GM18909 (cell line): Measurements from ENCODE around the gene MSGN1.

Experiments used
- ATAC-seq: cut with Tn5 transposase; IDR thresholded peaks from one replicate; pipeline ENCODE4 v1.9.1; 2021; ENCODE audit warnings: mild to moderate bottlenecking; ENCODE audit not compliant: unreplicated experiment, poor library complexity

The MSGN1 gene, protein sequence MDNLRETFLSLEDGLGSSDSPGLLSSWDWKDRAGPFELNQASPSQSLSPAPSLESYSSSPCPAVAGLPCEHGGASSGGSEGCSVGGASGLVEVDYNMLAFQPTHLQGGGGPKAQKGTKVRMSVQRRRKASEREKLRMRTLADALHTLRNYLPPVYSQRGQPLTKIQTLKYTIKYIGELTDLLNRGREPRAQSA

DNA sequence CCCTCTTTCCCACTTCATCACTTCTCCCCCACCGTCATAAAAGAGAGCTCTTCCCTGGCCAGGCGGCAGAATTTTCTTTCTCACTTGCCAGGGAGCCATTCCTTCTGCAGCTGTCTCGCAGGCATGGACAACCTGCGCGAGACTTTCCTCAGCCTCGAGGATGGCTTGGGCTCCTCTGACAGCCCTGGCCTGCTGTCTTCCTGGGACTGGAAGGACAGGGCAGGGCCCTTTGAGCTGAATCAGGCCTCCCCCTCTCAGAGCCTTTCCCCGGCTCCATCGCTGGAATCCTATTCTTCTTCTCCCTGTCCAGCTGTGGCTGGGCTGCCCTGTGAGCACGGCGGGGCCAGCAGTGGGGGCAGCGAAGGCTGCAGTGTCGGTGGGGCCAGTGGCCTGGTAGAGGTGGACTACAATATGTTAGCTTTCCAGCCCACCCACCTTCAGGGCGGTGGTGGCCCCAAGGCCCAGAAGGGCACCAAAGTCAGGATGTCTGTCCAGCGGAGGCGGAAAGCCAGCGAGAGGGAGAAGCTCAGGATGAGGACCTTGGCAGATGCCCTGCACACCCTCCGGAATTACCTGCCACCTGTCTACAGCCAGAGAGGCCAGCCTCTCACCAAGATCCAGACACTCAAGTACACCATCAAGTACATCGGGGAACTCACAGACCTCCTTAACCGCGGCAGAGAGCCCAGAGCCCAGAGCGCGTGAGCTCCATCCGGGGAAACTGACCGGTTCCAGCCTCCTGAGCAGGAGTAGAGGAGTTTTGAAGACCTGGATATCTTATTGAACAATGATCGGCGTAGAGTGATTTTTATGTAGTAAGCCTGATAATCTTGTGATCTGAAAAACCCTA, at the start of gene MSGN1:
TSS of gene MSGN1 (plus strand) at position 65 of the 850 bp plus-strand sequence. CDS start at position 124, 59 bp downstream.
- ATAC-seq = no peak

DNA sequence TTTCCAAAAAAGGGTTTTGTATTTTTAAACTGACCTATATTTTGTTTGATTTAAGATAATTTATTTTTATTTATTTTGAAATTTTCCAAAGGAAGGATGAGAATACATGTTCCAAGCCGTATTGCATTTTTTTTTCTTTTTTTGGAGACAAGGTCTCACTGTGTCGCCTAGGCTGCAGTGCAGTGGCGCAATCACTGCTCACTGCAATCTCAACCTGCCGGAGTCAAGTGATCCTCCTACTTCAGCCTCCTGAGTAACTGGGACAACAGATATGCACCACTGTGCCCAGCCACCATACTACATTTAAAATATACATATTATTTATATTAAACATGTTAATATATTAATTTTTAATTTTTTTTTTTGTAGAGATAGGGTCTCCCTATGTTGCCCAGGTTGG, 47.4 kb upstream of the MSGN1 start:
- no peak for ATAC-seq

DNA sequence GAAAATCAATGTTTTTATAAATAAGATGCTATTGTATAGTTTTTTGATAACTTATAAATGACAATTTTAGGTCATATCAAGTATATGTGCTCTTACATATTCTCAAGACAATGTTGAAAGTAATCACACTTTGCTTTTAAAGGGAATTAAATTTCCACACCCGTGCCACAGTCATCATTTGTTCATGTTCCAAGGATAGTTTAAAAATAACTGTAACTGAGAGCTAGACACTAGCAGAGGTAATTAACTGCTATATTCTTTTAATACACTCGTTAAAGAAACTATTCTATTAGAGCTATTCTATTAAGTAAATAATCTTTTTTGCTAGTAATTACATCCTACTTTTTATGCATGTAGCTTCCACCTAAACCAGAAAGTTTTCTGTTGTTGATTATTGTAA, 44.3 kb upstream of the MSGN1 start:
- ATAC-seq = no peak

DNA sequence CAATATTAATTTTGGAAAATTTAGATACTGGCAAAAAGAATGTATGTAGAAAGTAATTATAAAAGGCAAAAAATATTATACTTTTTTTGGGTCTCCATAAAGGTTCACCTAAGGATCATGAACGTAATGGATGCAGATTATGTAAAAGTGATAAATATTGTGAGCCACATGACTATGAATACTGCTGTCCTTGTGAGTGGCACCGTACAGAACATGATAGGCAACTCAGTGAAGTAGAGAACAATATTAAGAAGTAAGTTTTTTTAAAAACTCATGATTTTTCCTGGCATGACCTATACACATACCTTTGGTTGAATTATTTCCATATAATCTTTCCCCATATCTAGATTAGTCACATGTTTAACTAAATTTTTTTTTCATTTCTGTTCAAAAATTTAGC, 43.7 kb upstream of the MSGN1 start:
- ATAC-seq = no peak

DNA sequence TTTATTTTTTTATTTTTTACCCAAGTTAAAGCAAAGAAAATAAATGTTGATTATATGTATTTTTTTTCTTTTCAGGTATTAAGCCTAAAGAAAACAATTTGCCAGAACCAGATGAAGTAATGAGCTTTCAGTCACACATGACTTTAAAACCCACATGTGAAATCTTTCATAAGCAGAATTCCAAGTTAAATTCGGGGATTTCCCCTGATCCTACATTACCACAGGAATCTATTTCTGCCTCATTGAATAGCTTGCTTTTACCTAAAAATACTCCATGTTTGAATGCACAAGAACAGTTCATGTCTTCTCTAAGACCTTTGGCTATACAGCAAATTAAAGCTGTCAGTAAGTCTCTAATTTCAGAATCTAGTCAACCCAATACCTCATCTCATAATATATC, 35.7 kb upstream of the MSGN1 start:
- ATAC-seq = no peak

DNA sequence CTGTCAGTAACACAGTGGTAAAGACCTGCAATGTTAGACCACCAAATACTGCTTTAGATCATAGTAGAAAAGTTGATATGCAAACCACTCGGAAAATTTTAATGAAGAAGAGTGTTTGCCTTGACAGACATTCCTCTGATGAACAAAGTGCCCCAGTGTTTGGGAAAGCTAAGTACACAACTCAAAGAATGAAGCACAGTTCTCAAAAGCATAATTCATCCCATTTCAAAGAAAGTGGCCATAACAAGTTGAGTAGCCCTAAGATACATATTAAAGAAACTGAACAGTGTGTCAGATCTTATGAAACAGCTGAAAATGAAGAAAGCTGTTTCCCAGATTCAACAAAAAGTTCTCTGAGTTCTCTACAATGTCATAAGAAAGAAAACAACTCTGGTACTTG, 34.8 kb upstream of the MSGN1 start:
- ATAC-seq = no peak

DNA sequence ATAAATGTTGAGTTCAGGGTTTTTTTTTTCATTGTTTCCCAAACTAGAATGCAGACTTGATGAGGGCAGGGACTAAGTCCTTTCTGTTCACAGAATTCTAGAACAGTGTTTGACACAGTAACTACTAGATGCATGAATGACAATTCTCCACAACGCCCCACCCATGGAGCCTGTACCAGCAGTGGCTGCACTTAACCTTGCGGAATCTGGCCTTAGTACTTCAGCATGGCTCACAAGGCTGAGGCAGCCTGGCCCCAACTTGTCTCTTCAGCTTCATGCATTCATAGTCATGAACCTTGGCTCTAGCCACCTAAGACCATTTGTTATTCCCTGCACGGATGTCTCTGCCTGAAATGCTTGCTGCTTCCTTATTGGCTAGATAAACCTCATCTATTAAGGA, 29.5 kb upstream of the MSGN1 start:
- no peak for ATAC-seq

DNA sequence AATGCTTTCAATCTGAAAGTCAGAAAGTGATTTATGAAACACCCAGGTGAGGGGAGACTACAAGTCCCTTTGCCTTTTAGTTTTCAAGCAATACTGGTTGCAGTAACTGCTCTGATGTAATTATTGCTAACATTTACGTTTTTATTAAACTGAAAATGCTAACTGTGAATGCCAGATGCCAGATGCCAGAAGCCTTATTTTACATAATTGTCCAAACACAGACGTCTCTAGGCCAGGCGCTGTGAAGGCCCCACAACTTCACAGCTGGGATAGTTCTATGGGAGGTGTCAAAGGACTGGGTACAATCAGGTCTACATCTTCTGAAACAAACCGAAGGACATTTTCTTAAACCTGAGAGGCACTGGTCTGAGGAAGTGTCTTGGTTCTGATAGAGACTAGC, 27.5 kb upstream of the MSGN1 start:
- no peak for ATAC-seq

DNA sequence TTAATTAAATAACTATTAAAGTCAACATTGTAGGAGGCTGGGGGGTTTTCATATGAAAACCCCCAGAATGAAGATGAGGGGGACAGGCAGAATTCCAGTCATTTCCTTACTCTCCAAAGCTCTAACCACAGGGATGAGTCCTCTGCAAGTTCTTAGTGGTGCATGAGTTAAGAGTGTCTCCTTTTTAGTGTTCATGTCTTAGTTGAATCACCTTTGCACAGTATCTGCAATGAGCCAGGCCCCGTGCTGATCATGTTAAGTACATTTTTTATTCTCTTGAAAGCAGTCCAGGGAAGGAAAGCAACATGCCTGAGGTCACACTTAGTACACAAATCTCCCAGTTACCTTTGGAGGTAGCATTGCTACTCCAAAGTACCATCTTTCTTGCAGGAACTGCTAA, 25.7 kb upstream of the MSGN1 start:
- ATAC-seq = no peak

DNA sequence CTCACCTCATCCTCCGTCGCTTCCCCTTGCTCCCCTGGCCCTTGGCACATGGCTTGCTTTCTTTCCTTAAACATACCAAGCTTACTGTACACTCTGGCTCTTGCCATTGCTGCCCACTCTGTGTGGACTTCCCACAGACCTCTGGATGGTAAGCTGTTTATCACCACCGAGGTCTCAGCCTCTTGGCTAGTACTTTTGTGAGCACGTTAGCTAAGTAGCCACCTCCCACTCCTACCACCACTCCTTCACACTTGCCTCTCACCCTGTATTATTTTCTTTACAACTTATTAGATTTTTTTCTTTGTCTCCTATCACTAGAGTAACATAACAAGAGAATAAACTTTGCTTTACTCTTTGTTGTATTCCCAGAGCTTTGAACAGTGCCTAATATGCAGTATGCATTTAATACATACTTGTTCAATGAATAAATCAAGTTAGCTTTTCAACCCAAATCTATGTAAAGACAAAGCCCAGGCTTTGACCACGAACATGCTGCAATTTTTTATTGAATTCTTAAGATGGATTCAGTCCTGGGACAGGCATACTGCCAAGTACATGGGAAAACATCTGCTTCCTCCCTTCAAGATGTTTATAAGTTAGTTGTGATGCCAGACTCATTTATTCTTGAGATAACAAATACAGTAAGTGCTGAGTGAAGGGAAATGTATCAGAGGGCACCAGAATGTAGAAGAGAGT, 25.0 kb upstream of the MSGN1 start:
- no peak for ATAC-seq

DNA sequence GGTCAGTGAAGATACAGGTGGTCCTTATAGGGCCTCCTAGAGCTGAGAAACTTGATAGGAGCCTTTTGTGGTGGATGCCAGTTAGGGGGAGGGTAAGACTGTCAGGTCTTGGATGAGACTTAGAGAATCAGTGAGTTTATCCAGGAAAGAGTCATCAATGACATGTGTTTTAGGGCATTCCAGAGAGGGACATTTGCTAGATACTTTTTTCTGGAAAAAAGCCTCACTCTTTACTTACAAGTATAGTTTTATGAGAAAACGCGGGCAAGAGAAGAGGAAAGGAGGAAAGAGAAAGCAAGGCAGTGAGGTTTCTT, 24.5 kb upstream of the MSGN1 start:
- ATAC-seq = no peak

DNA sequence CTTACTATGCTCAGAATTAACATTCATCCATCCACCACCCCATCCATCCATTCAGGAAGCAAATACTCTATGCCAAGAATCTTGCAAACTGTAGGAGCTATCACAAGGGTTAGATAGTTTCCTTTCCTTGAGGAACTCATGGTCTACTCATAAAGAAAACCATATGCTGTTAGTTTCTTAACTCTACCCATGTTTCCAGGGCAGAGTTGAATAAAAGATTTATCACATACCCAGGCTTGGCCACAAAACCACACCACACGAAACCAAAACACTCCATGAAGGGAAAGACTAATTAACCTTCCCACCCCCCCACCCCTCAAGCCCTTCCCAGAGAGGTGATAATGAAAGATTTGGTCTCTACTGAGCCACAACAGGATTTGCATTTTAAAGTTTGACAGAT, 23.7 kb upstream of the MSGN1 start:
- ATAC-seq = peak; percentile 75

DNA sequence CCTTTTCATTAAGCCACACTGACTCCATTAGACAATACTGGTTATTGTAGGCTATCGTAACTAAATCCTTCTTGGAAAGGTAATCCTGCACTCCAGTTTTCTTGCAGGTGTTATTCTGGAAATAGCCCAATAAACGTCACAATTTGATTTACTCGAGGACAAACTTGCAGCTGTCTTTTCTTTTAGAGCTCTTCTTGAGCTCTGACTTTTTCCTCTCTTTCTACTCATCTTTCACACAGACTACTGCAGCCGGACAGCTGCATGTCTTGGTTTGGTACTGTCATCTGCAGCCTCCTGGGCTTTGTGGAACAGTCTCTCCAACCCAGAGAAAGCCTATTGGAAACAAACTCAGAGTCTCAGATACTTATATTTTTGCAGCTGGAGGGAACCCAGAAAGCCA, 23.0 kb upstream of the MSGN1 start:
- no peak for ATAC-seq

DNA sequence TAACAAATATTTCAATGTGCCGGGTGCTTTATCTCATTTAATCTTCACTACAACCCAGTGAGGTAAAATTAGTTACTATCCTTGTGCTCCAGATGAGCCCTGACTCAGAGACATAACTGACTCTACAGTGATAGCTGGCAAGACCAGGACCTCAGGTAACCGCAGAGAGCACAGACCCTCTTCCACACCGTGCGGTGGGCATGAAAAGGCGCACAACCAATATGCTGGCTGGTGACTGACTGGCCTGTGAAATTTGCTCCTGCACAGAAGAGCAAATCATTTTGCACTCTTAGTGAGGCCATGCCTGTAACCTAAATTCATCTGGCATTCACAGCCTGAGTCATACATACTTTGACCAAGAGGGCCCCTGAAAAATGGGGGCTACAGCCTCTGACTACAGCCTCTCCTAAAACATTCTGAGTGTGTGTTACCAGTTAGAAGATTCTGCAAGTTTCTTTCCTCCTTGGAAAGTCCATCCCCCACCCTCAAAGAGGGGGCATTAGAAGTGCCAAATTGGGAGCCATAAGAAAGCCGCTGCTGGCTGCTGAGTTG, 22.4 kb upstream of the MSGN1 start:
- ATAC-seq = no peak

DNA sequence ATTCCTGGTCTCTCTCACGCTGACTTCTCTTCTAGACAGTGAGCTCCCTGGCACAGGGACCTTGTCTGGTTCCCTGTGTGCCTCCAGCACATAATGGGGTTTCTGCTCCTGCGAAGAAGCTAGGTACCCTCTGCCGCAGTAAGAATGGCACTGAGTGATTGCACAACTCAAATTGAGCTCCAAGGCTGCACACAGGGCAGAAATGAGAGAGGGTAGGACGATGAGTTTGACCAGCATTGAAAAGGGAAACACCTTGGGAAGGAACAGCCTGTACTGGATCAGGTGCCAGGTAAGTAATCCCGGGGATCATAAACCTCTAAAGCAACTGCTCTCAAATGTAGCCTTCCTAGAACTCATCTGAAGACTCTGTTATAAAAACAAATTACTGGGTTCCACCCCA, 21.0 kb upstream of the MSGN1 start:
- no peak for ATAC-seq

DNA sequence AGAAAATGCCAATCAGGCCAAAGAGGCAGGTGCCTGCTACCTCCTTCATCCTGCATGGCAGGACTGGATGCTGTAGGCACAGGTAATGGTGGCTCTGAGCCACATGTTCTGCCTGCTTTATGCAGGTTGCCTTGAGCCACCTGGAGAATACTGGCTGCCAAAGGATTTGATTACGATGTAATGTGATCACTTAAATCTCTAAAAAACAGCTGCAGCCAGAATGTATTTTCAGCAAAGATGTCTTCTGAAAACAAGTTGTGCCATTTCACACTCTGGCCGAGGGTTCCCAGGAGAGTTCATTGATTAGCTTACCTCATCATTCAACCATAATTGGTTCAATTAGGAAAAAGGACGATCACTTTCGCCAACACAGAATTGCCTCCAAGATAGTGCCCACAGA, 17.9 kb upstream of the MSGN1 start:
- no peak for ATAC-seq

DNA sequence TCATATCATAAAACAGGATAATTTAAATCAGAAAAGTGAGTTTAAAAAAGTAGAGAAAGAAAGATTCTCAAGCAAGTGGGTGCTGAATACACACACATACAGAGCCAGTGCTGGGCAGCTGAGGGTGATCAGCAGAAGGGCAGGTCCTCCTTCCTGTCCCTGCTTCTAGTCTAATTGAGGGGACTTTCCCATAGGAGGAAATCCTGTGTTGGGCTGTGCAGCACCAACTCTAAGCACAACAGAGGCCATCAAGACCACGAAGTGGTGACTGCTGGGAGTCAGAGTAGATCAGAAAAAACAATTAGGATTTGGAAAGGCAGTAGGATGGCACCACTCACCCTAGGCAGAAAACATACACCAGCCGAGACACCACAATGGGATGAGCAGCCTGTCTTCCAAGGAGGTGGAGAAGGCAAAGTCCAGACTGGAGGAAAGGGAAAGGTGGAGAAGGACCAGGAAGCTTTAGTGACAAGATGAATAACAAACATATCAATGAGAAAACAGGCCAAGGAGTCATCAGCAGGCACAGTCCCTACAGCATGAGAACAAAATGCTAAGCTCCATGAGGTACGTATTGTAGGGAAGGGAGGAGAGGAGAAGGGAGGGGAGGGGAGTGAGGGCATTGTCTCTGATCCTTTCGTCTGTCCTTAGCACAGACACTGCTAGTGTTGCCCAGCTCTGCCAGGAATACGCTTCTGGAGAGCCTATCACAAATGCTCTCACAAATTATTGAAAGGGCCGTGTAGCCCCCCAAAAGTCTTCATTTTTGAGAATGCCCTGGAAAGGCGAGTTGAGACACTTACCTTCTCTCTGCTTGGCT, 16.7 kb upstream of the MSGN1 start:
- ATAC-seq = no peak

DNA sequence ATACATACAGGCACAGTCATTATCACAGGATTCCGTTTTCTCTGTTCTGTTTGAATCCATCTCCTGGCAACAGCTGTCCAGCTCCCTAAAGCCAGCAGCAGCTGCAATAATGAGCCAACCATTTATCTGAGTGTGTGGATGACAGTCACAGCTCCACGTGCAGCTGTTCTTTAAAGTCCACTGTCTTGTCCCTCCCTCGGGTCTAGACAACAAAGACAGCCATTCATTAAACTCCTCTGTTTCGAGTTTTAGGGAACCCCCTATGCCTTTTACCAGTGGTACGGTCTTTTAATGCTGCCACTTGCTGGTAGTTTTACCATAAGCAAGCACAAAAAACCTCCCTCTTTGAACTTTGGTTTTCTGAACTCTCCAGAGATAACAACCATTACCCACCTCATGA, 16.0 kb upstream of the MSGN1 start:
- ATAC-seq = no peak

DNA sequence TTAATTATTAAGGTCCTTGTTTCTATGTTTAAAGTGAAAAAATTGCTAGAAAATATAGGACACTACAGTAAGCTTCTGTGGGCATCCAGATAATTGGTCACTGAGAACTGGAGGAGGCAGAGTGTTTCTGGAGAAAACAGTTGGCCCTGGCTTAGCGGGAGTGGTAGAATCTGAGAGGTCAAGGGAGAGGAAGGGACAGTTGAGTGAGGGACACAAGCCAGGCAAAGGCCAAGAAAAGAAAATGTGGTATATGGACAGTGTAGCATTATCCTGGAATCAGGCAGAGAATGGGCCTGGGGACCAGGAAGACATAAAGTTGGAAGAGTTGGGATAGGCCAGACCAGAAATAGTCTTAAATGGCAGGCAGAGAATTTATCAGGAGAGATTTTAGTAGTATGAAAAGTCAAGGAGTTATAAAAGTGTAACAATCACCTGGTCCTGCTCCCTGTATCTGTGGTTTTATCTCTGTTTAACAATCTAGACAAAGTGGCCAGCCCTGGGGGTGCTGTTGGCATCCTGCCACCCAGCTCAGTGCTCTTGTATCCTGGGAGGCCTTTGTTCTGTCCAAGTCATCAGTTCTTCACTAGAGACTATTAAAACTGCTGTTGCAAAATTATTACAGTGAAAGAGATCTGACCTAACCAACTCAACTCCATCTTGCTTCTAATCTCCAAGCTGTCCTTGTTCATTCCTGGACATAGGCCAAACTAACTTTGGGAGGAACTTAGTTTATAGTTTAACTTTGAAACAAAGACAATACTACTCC, 15.4 kb upstream of the MSGN1 start:
- no peak for ATAC-seq

DNA sequence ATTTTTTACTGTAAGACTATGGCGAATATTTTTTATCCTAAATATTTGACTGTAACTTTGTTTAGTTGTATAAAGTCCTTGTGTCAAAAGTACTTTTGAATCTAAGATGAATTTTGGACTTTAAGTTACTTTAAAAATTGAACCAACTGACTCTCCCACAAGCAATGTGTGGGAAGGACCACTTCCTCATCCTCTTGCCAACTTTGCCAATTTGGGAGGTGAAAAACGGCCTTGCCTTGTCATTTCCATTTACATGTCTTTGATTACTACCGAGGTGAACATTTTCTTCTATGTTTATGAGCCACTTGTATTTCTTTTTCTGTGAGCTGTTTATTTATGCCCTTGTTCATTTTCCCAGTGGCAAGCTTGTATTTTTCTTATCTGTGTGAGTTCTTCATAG, 12.8 kb upstream of the MSGN1 start:
- no peak for ATAC-seq
